KOPT-K1 (cell line): ENCODE measurements around the gene GAS2.

Experiments
- H3K27ac ChIP-seq: fragments of 200-600 bp; sonication (generic); 2 replicates; pipeline ENCODE4 v1.5.1; 2016; ENCODE audit warnings: antibody characterized with exemption, mild to moderate bottlenecking, low read depth, low read length; ENCODE audit not compliant: poor library complexity, severe bottlenecking
- H3K36me3 ChIP-seq: fragments of 200-600 bp; sonication (generic); 2 replicates; pipeline ENCODE4 v1.5.1; 2017; ENCODE audit warnings: antibody characterized with exemption, mild to moderate bottlenecking, low read length, moderate library complexity; ENCODE audit not compliant: insufficient read depth
- H3K9me3 ChIP-seq: fragments of 200-600 bp; sonication (generic); 2 replicates; pipeline ENCODE4 v1.5.1; 2017; ENCODE audit warnings: antibody characterized with exemption, low read length, mild to moderate bottlenecking; ENCODE audit not compliant: insufficient read depth, poor library complexity, severe bottlenecking

The GAS2 gene

DNA sequence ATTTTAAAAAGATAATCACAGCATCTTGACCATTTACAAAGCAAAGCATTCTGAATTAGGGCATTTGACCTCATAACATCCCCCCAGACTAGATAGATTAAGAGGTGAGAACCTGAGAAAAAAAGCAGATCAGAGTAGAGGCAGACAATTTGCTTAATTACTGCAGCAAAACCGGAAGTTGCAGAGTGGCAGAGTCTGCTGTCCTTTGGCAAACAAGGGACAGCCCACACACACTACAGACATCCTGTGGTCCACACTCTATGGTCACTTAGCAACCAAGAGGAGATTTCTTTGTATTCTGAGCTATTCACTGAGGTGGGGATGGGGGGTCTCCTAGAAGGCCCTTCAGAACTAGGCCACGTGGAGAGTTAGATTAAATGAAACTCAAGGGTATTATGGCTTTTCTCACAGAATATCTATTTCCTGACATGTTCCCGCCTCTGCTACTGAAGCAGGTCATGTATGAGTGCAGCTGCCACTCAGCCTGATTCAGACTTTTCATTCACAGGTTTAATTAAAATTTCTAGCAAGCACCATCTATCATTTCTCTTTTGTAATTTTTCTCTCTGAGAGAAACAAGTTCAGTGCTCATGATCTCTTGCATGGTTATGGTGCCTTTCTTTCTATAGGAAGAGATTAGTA is 114.7 kb downstream of the GAS2 start:
- Histone ChIP-seq H3K9me3 (no peaks in the 10 kb centered on the region), H3K27ac (no peak overlapping the region), H3K36me3 (no peaks in the 10 kb centered on the region)

DNA sequence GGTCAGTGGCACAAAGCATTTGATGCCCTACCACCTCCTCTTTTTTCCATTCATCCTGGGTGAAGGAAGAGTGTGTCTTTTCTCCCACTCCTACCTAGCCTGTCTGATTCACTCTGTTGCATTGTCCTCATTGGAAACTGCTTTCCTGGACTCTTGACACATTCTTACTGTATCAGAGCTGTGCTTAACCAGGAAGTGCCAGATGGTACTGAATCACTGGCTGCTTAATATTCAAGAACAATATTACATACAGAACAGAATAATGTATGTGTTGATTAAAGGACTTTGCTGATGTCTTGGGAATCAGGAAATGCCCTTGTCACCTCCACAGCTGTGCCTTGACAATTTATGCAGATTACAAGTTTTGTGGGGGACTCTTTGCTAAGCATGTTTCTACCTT is 118.8 kb downstream of the GAS2 start:
- no peaks in the 10 kb centered on the region for H3K9me3 ChIP-seq
- H3K36me3 ChIP-seq = no peaks in the 10 kb centered on the region
- H3K27ac ChIP-seq = no peak overlapping the region

DNA sequence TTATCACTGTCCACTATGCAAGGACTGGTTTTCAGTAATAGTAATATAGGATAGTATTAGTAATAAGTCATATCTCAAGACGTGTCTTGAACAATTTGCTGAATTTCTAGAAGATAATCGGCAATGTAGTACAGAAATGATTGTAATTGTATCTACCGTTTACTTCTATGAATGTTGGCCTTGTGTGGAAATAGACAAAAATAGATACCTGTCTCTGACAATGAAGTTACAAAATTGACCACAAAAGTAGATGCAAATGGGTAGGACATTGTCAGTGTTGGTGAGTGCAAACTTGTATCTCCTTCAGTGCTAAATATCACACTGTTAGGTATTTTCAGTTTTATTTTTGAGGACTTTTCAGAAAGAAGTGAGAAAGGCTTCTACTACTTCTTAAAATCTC is 120.1 kb downstream of the GAS2 start:
- Histone ChIP-seq H3K27ac (no peak overlapping the region), H3K36me3 (no peaks in the 10 kb centered on the region), H3K9me3 (no peaks in the 10 kb centered on the region)

DNA sequence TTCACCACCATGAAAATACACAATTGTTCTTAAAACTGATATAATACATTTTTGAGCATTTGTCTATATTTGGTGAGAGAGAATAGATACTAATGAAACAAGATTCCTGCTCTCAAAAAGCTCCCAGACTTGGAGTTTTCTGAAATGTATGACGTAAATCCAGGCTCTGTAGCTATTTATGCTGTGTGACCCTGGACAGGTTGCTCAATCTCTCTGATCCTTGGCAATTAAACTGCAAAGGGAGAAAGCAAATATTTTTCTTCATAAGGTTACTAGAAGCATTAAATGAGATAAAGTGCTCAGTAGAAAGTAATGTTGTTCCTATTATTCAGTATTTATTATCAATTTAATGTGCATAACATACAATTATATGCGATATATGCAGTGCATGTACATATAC is 120.6 kb downstream of the GAS2 start:
- no peaks in the 10 kb centered on the region for H3K9me3 ChIP-seq
- H3K27ac ChIP-seq = no peak overlapping the region
- no peaks in the 10 kb centered on the region for H3K36me3 ChIP-seq

- H3K9me3 ChIP-seq = no peaks in the 10 kb centered on the region
- H3K36me3 ChIP-seq = no peaks in the 10 kb centered on the region
- no peak overlapping the region for H3K27ac ChIP-seq
Observed at GRCh38 chr11:22787551-22788162, 121.2 kb downstream of the GAS2 start.

DNA sequence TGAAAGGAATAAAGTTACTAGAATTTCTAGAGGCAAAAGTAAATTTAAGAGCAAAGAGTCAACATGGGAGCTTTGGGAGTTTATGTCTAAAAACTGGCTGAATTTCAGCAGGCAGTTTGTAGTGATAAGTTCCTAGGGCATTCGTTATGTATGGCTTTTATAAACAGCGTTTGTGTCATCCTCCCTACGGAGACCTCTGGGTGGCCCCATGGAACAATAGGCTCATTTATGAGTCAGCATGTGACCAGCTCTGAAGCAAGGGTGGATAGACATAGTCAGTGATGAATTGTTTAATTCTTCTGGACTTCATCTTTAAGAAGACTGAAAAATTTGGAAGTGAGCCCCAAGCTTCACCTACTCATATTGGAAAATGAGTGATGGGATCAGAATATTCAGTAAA is 126.1 kb downstream of the GAS2 start:
- Histone ChIP-seq H3K9me3 (no peaks in the 10 kb centered on the region), H3K27ac (no peak overlapping the region), H3K36me3 (no peaks in the 10 kb centered on the region)

GRCh38 chr11:22795914-22796313 is 129.5 kb downstream of the GAS2 start:
- Histone ChIP-seq H3K27ac (no peak overlapping the region), H3K36me3 (no peaks in the 10 kb centered on the region), H3K9me3 (no peaks in the 10 kb centered on the region)

- Histone ChIP-seq H3K27ac (no peak overlapping the region), H3K36me3 (no peaks in the 10 kb centered on the region), H3K9me3 (no peaks in the 10 kb centered on the region)
Observed at GRCh38 chr11:22797047-22797446, 130.6 kb downstream of the GAS2 start.

DNA sequence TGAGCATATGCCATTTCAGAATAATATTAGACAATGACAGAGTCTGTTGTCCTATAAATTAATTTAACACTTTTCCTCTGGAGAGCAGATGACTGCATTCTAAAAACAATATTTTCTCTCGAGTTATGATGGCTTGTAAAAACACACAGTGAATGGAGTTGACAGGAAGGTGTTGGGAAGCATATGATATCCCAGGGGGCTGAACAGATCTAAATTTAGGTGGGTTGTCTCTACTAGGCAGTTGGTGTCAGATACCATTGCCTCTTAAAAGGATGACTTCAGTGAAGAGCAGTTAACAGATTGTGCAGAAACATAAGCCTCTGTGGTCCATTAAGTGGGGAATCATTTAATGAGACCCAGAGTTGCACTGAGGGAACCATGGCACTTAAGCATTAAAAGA is 132.5 kb downstream of the GAS2 start:
- H3K36me3 ChIP-seq = no peaks in the 10 kb centered on the region

DNA sequence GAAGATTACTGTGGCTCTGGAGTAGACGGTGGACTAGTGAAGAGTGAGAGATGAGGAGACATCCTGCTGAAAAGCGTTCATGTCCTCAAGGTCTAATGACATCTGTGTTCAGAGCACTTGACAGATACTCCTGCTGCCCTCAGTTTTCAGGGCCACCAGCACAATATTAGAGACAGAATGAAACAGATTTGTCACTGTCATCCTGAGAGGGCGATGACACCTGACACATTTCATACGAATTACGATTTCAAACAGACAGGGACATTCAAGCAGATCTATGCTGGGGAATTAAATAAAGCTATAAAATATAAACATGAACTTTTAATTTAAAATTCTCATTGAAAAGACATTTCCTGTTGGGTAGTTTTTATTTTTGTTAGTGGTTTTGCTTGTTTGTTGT is 134.1 kb downstream of the GAS2 start:
- Histone ChIP-seq H3K9me3 (no peaks in the 10 kb centered on the region), H3K36me3 (no peaks in the 10 kb centered on the region), H3K27ac (no peak overlapping the region)

More for the DNA sequence above, 132.5 kb downstream of the GAS2 start:
- Histone ChIP-seq H3K27ac (no peak overlapping the region), H3K9me3 (no peaks in the 10 kb centered on the region)

DNA sequence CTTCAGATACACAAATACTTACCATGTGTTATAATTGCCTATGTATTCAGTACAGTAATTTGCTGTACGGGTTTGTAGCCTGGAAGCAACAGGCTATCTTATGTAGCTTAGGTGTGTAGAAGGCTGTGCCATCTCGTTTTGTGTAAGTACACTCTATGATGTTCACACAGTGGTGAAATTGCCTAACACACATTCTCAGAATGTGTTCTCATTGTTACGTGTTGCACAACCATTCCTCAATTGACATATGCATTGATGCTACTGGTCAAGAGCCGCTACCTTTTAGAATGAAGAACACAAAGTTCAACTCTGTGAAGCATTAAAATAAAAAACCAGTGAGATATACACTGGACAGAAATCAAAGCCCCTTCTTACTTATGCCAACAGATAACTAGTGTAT is 136.4 kb downstream of the GAS2 start:
- Histone ChIP-seq H3K9me3 (no peaks in the 10 kb centered on the region), H3K36me3 (no peaks in the 10 kb centered on the region), H3K27ac (no peak overlapping the region)

DNA sequence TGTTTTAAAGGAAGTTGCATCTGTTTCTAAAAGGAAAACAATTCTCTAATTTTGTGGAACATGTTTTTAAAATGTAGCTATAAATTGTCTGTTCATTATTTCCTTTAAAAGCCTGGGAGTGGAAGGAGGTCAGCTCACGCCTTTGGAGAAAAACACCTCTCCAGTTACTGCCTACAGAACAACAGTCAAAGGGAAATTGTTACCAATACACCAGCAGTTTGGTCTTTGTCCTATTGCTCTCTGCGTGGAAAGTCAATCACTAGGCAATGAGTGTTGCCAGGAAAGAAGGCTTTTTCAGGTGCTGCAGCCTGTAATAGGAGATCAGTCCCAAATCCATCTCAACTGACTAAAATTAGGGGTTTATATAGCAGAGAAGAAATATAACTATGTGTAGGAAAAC is 141.0 kb downstream of the GAS2 start:
- H3K27ac ChIP-seq = no peak overlapping the region
- H3K36me3 ChIP-seq = no peaks in the 10 kb centered on the region
- H3K9me3 ChIP-seq = peaks cover 5% of the 10 kb centered on the region

- Histone ChIP-seq H3K27ac (no peak overlapping the region), H3K9me3 (peaks cover 5% of the 10 kb centered on the region)
Observed at GRCh38 chr11:22807855-22808570, 141.6 kb downstream of the GAS2 start.

GRCh38 chr11:22808571-22809197 is 142.3 kb downstream of the GAS2 start:
- peaks cover 5% of the 10 kb centered on the region for H3K9me3 ChIP-seq
- H3K36me3 ChIP-seq = no peaks in the 10 kb centered on the region
- H3K27ac ChIP-seq = no peak overlapping the region

More at GRCh38 chr11:22807855-22808570, 141.6 kb downstream of the GAS2 start:
- no peaks in the 10 kb centered on the region for H3K36me3 ChIP-seq

DNA sequence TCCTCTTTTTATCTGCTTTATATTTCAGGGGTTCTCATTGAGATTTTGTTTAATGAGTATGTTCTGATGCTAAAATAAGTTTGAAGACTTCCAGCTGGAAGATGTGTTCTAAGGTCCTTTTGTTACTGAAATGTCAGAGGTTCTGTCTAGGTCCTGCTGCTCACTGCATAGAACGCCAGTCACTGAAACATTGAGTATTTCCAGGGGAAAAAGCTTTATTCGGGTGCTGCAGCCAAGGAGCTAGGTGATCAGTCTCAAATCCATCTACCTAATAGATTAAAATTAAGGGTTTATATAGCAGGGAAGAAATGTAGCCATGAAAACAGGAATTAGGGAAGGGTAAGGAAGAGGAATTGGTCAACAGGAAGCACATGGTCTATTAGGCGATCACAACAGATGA is 143.5 kb downstream of the GAS2 start:
- Histone ChIP-seq H3K9me3 (peaks cover 5% of the 10 kb centered on the region), H3K36me3 (no peaks in the 10 kb centered on the region), H3K27ac (no peak overlapping the region)
